ENCODE measurements around the gene MUS81.

Gene MUS81

GRCh38 chr11:65892661-65893317 lies 32.6 kb downstream of the MUS81 start:
- no peak for DNase-seq (ENCODE audit: low read depth)

- DNase-seq (ENCODE audit: low read depth) = no peak
Measured at GRCh38 chr11:65894034-65894591, 33.9 kb downstream of the MUS81 start.

GRCh38 chr11:65895482-65895981 lies 35.3 kb downstream of the MUS81 start:
- no peak for DNase-seq (ENCODE audit: low read depth)

GRCh38 chr11:65896034-65896999 lies 36.1 kb downstream of the MUS81 start:
- DNase-seq (ENCODE audit: low read depth) = no peak

GRCh38 chr11:65897020-65897471 lies 36.8 kb downstream of the MUS81 start:
- no peak for DNase-seq (ENCODE audit: low read depth)

- no peak for DNase-seq (ENCODE audit: low read depth)
Measured at GRCh38 chr11:65898656-65899355, 38.6 kb downstream of the MUS81 start.

- peak; percentile 70 for DNase-seq (ENCODE audit: low read depth)
Measured at GRCh38 chr11:65899356-65900124, 39.3 kb downstream of the MUS81 start.

- peak; percentile 92 for DNase-seq (ENCODE audit: low read depth)
Measured at GRCh38 chr11:65900125-65900898, 40.1 kb downstream of the MUS81 start, which contains the start of gene FOSL1. TSS of gene FOSL1 (minus strand) at chr11:65900388. CDS start at chr11:65900339, 49 bp downstream.

GRCh38 chr11:65900899-65901180 lies 40.6 kb downstream of the MUS81 start:
- no peak for DNase-seq (ENCODE audit: low read depth)

GRCh38 chr11:65903068-65903481 lies 42.8 kb downstream of the MUS81 start:
- no peak for DNase-seq (ENCODE audit: low read depth)

GRCh38 chr11:65903715-65904114 lies 43.5 kb downstream of the MUS81 start:
- no peak for DNase-seq (ENCODE audit: low read depth)

GRCh38 chr11:65906602-65907001 lies 46.4 kb downstream of the MUS81 start:
- no peak for DNase-seq (ENCODE audit: low read depth)

GRCh38 chr11:65907878-65908277 lies 47.6 kb downstream of the MUS81 start:
- DNase-seq (ENCODE audit: low read depth) = no peak

GRCh38 chr11:65911682-65912568 lies 51.7 kb downstream of the MUS81 start:
- no peak for DNase-seq (ENCODE audit: low read depth)

- no peak for DNase-seq (ENCODE audit: low read depth)
Measured at GRCh38 chr11:65912845-65913244, 52.6 kb downstream of the MUS81 start.

- DNase-seq (ENCODE audit: low read depth) = no peak
Measured at GRCh38 chr11:65915101-65915820, 55.0 kb downstream of the MUS81 start.

- DNase-seq (ENCODE audit: low read depth) = no peak
Measured at GRCh38 chr11:65915821-65916251, 55.6 kb downstream of the MUS81 start.
